ENCODE measurements around the gene IL3. TPM values are rescaled to one million over a fixed set of nuclear protein-coding genes. Genes with fewer than 3 reads are reported as not detected.

Gene IL3
- total RNA-seq, 4 donors from 2014 or later: not detected

DNA sequence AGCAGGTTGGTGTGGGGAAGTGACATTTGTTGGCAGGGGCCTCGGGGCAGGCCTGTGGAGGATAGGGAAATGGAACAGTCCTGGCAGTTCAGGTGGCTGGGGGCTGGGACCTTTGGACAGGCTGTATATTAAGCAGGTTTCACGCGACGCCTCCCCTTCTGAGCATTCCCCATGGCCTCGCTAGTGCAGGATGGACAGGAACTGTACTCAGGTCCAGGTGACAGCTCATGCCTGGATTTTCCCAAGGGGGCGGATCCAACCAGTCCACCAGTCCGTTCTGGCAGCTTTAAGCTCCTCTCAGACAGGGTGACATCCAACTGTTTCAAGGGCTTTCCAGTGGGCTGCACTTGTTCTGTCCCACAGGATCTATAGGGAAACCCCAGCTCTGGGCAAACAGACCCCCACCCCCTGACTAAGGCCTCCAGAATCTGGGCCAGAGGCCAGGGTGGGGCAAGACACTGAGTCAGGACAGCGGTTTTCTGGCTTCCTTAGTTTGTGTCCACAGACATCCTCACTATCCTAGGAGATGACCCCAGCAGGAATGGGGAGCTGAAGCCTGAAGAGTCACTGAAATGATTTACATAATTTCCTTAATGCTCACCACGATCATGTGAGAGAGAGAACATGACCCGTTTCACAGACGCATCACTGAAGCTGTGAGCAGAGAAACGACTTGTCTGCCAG, 34.1 kb downstream of the IL3 start:
- TF ChIP-seq EP300 (IDR thresholded peaks at IDR 0.05): no peak
- TF ChIP-seq POLR2A (IDR thresholded peaks at IDR 0.05; ENCODE audit: low read depth): no peak
- TF ChIP-seq, protein P1, sequence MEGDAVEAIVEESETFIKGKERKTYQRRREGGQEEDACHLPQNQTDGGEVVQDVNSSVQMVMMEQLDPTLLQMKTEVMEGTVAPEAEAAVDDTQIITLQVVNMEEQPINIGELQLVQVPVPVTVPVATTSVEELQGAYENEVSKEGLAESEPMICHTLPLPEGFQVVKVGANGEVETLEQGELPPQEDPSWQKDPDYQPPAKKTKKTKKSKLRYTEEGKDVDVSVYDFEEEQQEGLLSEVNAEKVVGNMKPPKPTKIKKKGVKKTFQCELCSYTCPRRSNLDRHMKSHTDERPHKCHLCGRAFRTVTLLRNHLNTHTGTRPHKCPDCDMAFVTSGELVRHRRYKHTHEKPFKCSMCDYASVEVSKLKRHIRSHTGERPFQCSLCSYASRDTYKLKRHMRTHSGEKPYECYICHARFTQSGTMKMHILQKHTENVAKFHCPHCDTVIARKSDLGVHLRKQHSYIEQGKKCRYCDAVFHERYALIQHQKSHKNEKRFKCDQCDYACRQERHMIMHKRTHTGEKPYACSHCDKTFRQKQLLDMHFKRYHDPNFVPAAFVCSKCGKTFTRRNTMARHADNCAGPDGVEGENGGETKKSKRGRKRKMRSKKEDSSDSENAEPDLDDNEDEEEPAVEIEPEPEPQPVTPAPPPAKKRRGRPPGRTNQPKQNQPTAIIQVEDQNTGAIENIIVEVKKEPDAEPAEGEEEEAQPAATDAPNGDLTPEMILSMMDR (IDR thresholded peaks at IDR 0.05): no peak
- TF ChIP-seq POLR2AphosphoS5 (IDR thresholded peaks at IDR 0.05): no peak
- DNase-seq (ENCODE audit: extremely low spot score): no peak

DNA sequence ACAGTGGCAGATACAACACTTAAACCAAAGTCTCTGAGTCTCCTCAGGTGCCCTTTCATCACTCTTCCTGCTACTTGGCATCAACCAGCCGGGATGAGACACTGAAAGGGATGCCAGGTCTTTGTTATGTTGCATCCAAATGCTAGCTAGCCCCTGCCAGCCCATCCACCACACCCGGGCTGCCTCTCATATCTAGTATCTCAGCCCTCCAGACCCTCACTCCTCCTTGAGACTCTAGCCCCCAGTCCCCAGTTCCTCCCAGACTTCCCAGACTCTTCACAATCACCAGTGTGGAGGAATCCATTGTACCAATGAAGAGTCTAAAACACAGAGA, 34.6 kb downstream of the IL3 start:
- 63% methylated on average over 2 of the region's 2 CpGs for WGBS
- intact Hi-C loops (cut with DNase I): no loop called here
- no peaks in the 10 kb centered on the region for H3K9me3 ChIP-seq
- TF ChIP-seq, protein P1 (IDR thresholded peaks at IDR 0.05): no peak
- TF ChIP-seq POLR2A (IDR thresholded peaks at IDR 0.05; ENCODE audit: low read depth): no peak
- no peak for TF ChIP-seq POLR2AphosphoS5 (IDR thresholded peaks at IDR 0.05)
- TF ChIP-seq EP300 (IDR thresholded peaks at IDR 0.05): no peak
- no peaks in the 10 kb centered on the region for H3K4me1 ChIP-seq
- no peak overlapping the region for H3K4me3 ChIP-seq
- no peaks in the 10 kb centered on the region for H3K27me3 ChIP-seq
- DNase-seq (ENCODE audit: extremely low spot score): no peak
- H3K36me3 ChIP-seq: no peaks in the 10 kb centered on the region
- H3K27ac ChIP-seq (replicated peaks in 1 of 4): no peak overlapping the region

More for the DNA sequence above, 34.1 kb downstream of the IL3 start:
- H3K4me1 ChIP-seq: no peaks in the 10 kb centered on the region
- H3K27ac ChIP-seq (replicated peaks in 1 of 4): no peak overlapping the region
- no peaks in the 10 kb centered on the region for H3K27me3 ChIP-seq
- no peaks in the 10 kb centered on the region for H3K36me3 ChIP-seq
- intact Hi-C loops (cut with DNase I): no loop called here
- no peak overlapping the region for H3K4me3 ChIP-seq
- 59% methylated on average over 12 of the region's 12 CpGs for WGBS
- H3K9me3 ChIP-seq: no peaks in the 10 kb centered on the region

DNA sequence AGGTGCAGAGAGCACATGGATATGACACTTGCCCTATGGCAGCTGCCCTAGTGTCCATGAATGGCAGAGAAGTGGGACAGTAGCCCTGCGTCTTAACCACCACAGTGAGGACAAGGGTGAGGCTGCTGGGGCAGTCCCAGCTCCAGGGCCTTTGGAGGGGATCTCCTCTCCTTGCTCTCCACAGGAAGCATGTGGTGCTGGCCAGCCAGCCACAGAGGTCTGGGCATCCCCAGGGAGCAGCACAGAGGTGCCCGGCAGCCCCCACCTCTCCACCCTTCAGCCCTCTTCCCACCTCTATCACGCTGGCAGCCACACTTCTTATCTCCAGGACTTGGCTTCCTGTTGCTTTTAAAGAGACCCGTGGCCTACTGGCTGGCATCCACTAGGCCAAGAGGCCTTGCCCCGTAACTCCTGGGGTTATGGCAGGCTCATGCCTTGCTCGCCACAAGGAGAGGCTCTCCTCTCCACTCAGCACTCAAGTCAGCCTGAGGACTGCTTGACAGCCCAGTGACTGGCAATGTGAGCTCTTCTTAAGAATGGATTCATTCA, 35.0 kb downstream of the IL3 start:
- Histone ChIP-seq H3K9me3 (no peaks in the 10 kb centered on the region), H3K27ac (replicated peaks in 1 of 4) (no peak overlapping the region), H3K36me3 (no peaks in the 10 kb centered on the region), H3K4me3 (no peak overlapping the region), H3K4me1 (no peaks in the 10 kb centered on the region), H3K27me3 (no peaks in the 10 kb centered on the region)
- intact Hi-C loops (cut with DNase I): no loop called here
- TF ChIP-seq EP300 (IDR thresholded peaks at IDR 0.05): no peak
- TF ChIP-seq, protein P1 (IDR thresholded peaks at IDR 0.05): no peak
- WGBS: 86% methylated on average over 3 of the region's 6 CpGs
- DNase-seq (ENCODE audit: extremely low spot score): no peak

DNA sequence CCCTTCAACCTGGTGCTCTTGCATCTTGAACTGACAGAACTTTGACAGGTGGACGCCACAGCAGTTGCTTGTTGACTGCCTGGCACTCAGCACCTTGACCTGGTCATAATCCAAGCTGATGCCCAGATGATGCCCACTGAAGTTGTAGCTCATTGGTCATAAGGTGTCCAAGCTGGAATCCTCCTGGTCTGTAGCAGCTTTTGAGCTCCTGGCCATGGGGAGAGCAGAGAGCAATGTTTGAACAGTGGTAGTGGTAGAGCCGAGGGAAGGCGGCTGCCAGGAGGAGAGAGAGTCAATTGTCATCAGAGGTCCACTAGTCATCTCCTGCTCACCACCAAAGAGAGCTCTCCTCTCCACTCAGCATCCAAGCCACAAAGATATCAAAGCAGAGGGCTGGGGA, 36.4 kb downstream of the IL3 start:
- intact Hi-C loops (cut with DNase I): no loop called here
- H3K9me3 ChIP-seq: no peaks in the 10 kb centered on the region

More for the DNA sequence above, 36.4 kb downstream of the IL3 start:
- TF ChIP-seq, protein P1 (IDR thresholded peaks at IDR 0.05): no peak
- TF ChIP-seq POLR2A (IDR thresholded peaks at IDR 0.05; ENCODE audit: low read depth): no peak
- TF ChIP-seq EP300 (IDR thresholded peaks at IDR 0.05): no peak
- TF ChIP-seq POLR2AphosphoS5 (IDR thresholded peaks at IDR 0.05): no peak
- no peak for DNase-seq (ENCODE audit: extremely low spot score)
- Histone ChIP-seq H3K4me3 (no peak overlapping the region), H3K27me3 (no peaks in the 10 kb centered on the region), H3K4me1 (no peaks in the 10 kb centered on the region), H3K36me3 (no peaks in the 10 kb centered on the region), H3K27ac (replicated peaks in 1 of 4) (no peak overlapping the region)
- 88% methylated on average over 3 of the region's 3 CpGs for WGBS
